GM19023 (cell line): ENCODE results near the gene CNTROB.

ENCODE experiments used
- ATAC-seq: cut with Tn5 transposase; IDR thresholded peaks from one replicate; pipeline ENCODE4 v1.9.1; 2021; ENCODE audit warnings: mild to moderate bottlenecking, moderate library complexity; ENCODE audit not compliant: unreplicated experiment

CNTROB gene

DNA sequence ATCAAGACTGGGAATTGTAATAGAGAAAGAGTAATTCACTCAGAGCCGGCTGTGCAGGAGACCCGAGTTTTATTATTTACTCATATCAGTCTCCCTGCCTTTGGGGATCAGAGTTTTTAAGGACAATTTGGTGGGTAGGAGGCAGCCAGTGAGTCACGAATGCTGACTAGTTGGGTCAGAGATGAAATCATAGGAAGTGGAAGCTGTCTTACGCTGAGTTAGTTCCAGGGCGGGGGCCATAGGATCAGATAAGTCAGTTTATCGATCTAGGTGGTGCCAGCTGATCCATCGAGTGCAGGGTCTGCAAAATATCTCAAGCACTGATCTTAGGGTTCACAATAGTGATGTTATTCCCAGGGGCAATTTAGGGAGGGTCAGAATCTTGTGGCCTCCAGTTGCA lies 50.2 kb downstream of the CNTROB start:
- no peak for ATAC-seq

DNA sequence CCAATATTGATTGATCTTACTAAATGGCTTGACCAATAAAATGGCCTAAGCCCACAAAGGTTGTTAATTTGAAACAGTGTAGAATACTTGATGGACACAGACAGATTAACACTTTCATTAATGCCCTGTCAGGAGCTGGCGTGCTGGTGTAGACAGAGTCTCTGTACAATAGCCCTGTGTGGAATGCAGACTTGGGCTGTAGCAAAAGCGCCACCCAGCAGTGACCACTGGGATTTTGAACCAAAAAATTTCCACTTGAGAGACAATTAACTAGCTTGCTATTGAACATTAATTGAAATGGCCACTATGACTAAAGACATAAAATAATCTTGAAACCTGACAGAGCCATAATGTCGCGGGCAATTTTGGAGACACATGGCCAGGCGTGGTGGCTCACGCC lies 50.7 kb downstream of the CNTROB start:
- no peak for ATAC-seq

GRCh38 chr17:7984904-7985303 lies 52.9 kb downstream of the CNTROB start:
- no peak for ATAC-seq

- no peak for ATAC-seq
Observed at GRCh38 chr17:7987112-7987893, 55.3 kb downstream of the CNTROB start.

- no peak for ATAC-seq
Observed at GRCh38 chr17:7988750-7989178, 56.8 kb downstream of the CNTROB start.

DNA sequence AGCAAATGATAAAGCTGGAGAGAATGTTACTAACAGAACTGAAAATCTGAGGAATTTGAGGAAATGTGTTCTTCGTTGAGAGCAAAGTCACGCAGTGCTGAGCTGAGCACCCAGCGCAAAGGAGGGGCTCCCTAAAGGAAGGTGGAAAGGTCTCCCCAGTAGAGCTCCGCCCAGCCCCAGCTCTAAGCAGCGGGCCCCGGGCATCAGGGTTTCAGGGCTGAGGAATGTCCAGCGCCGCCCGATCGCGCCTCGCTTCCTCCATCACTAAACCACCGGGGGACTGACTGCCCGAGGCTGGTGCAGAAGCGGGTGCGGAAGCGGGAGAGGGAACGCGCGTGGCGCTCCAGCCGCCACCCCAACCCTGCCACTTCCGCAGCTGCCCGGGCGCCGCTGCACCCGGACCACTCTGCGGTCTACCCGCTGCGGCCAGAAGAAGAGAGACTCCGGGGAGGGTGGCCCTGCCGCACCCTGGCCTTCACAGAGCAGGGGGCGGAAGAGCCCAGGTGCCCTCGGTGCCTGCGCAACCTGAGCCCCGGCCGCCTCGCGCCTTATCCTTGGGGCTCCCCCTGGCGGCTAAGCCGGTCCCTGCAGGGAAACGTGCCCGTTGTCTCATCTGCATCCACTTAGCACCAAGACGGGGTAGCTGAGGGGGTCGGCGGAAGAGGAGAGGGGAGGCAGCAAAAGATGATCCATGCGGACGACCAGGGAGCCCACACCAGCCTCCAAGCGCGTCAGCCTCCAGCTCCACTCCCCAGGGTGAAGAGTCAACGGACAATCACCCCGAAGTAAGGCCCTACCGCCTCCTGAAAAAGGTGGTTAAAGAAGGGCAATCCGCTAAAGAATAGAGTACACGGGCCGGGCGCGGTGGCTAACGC lies 58.0 kb downstream of the CNTROB start:
- ATAC-seq: peak; percentile 77

GRCh38 chr17:7992516-7992915 lies 60.5 kb downstream of the CNTROB start:
- ATAC-seq: no peak

- no peak for ATAC-seq
Observed at GRCh38 chr17:7992924-7993323, 60.9 kb downstream of the CNTROB start.

DNA sequence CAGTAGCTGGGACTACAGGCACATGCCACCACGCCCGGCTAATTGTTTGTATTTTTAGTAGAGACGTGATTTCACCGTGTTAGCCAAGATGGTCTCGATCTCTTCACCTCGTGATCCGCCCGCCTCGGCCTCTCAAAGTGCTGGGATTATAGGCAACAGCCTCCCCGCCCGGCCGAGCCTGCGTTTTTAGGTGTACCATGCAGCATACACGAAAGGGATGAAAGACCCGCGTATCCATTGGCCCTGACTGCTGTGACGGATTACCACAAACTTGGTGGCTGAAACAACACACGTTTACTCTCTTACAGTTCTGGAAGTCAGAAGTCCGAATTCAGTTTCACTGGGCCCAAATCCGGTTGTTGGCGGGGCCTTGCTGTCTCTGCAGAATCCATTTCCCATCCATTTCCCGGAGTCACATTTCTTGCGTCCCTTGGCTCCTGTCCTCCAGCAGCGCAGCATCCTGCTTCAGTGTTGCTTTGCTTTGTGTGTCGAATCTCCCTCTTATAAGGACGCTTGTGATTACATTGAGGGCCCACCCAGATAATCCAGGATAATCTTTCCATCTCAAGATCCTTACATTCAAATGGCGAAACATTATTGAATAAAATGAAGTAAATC lies 62.1 kb downstream of the CNTROB start:
- ATAC-seq: no peak

DNA sequence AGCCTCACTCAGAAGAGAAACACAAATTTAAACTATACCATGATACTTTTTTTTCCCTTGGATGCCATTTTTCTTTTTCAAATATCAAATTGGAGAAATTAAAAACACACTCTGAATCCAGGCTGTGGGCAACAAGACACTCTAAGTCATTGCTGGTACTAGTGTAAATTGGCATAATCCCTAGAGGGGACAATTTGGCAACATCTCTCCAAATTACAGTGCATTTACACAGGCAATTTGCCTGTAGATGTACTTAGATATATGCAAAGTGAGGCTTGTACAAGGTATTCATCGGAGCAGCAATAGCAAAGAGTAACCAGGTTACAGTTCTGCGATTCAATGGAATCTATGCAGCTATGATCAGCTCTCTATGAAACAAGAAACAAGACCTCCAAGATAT lies 63.7 kb downstream of the CNTROB start:
- no peak for ATAC-seq

- no peak for ATAC-seq
Observed at GRCh38 chr17:7997186-7997585, 65.2 kb downstream of the CNTROB start.
